ENCODE measurements around the gene PSMC4. TPM values are rescaled to one million over a fixed set of nuclear protein-coding genes. Genes with fewer than 3 reads are reported as not detected.

Gene PSMC4
- total RNA-seq, 4 donors from 2014 or later = 68.9 to 91.4 (median 89.2) TPM

DNA sequence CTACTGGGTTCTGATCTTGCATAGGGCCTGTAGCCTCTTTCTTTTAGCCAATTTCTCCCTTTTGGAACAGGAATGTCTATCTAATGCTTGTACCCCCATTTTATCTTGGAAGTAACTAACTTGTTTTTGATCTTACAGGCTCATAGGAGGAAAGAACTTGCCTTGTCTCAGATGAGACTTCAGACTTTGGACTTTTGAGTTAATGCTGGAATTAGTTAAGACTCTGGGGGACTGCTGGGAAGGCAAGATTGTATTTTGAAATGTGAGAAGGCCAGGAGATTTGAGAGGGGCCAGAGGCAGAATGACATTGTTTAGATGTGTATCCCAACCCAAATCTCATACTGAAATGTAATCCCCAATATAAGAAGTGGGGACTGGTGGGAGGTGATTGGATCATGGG lies 23.4 kb downstream of the PSMC4 start:
- Histone ChIP-seq H3K4me1 (peaks cover 15 to 22% (median 18%) of the 10 kb centered on the region in 4 donors), H3K36me3 (no peaks in the 10 kb centered on the region), H3K27ac (replicated peaks in 1 of 4) (no peak overlapping the region), H3K27me3 (no peaks in the 10 kb centered on the region), H3K9me3 (no peaks in the 10 kb centered on the region), H3K4me3 (no peak overlapping the region)
- TF ChIP-seq POLR2A (IDR thresholded peaks at IDR 0.05; ENCODE audit: low read depth) (no peak), POLR2AphosphoS5 (IDR thresholded peaks at IDR 0.05) (no peak), EP300 (IDR thresholded peaks at IDR 0.05) (no peak)
- TF ChIP-seq, protein P1, sequence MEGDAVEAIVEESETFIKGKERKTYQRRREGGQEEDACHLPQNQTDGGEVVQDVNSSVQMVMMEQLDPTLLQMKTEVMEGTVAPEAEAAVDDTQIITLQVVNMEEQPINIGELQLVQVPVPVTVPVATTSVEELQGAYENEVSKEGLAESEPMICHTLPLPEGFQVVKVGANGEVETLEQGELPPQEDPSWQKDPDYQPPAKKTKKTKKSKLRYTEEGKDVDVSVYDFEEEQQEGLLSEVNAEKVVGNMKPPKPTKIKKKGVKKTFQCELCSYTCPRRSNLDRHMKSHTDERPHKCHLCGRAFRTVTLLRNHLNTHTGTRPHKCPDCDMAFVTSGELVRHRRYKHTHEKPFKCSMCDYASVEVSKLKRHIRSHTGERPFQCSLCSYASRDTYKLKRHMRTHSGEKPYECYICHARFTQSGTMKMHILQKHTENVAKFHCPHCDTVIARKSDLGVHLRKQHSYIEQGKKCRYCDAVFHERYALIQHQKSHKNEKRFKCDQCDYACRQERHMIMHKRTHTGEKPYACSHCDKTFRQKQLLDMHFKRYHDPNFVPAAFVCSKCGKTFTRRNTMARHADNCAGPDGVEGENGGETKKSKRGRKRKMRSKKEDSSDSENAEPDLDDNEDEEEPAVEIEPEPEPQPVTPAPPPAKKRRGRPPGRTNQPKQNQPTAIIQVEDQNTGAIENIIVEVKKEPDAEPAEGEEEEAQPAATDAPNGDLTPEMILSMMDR (IDR thresholded peaks at IDR 0.05) = no peak
- intact Hi-C loops (cut with DNase I) = no loop called here
- DNase-seq (ENCODE audit: extremely low spot score) = no peak

DNA sequence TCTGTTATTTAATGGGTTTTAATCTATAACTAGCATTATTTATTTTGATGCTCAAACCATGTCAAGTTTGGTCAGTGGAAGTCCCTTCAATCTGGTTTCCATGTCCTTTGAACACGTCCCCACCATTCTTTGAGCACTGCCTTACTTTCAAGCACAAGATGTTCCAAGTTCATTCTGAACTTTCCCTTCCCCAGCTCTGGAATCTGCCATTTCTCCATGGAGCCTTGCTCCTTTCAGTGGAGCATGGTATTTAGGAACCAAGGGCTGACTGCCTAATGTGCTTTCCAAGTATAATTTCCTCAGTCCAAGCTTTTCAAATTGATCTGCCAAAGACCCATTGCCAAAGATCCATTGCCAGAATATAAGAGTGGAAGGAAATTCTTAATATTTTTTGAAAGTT lies 24.8 kb downstream of the PSMC4 start:
- TF ChIP-seq, protein P1 (IDR thresholded peaks at IDR 0.05) = no peak
- TF ChIP-seq POLR2A (IDR thresholded peaks at IDR 0.05; ENCODE audit: low read depth) (no peak), POLR2AphosphoS5 (IDR thresholded peaks at IDR 0.05) (no peak), EP300 (IDR thresholded peaks at IDR 0.05) (no peak)
- Histone ChIP-seq H3K9me3 (no peaks in the 10 kb centered on the region), H3K4me3 (peak overlapping the region; percentile 57 to 78 (median 66)), H3K27ac (replicated peaks in 1 of 4) (peak overlapping the region in 1 of 4 donors; percentile 87), H3K4me1 (peaks cover 15 to 22% (median 18%) of the 10 kb centered on the region in 4 donors), H3K27me3 (no peaks in the 10 kb centered on the region), H3K36me3 (peaks cover 0 to 9% (median 4%) of the 10 kb centered on the region in 4 donors)
- no peak for DNase-seq (ENCODE audit: extremely low spot score)
- intact Hi-C loops (cut with DNase I) = no loop called here
- WGBS = 76% methylated on average over 1 of the region's 1 CpG

DNA sequence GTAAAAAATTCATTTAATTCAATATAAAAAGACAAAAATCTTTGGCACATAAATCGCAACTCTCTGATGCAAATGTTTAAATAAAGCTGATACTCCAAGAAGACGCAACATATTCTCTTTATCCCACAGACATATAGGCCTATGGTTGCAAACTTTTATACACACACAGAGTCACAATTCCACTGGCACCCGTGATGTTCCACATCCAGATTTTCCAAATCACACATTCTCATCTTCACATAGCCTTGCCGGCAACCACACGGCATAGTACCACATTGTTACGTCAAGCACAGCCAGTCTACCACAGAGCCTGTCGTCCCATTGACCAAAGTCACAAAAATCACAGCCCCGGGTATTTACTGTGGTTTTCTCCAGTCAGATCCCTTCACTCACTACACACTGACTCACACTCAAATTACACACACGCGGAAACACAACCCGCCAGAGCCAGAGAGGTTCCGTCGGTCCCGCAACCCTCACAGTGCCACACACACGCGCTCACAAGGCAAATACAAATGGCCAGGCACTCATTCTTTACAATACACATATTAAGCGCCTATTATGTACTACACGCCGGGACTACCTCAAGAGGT lies 25.3 kb downstream of the PSMC4 start:
- Histone ChIP-seq H3K9me3 (no peaks in the 10 kb centered on the region), H3K27ac (replicated peaks in 1 of 4) (peak overlapping the region; percentile 78 to 92 (median 88)), H3K27me3 (no peaks in the 10 kb centered on the region), H3K4me3 (peak overlapping the region; percentile 57 to 78 (median 66)), H3K36me3 (peaks cover 0 to 14% (median 4%) of the 10 kb centered on the region in 4 donors), H3K4me1 (peaks cover 15 to 22% (median 18%) of the 10 kb centered on the region in 4 donors)
- DNase-seq (ENCODE audit: extremely low spot score) = no peak
- 10% methylated on average over 19 of the region's 19 CpGs for WGBS
- no peak for TF ChIP-seq POLR2A (IDR thresholded peaks at IDR 0.05; ENCODE audit: low read depth)
- intact Hi-C loops (cut with DNase I) = no loop called here

DNA sequence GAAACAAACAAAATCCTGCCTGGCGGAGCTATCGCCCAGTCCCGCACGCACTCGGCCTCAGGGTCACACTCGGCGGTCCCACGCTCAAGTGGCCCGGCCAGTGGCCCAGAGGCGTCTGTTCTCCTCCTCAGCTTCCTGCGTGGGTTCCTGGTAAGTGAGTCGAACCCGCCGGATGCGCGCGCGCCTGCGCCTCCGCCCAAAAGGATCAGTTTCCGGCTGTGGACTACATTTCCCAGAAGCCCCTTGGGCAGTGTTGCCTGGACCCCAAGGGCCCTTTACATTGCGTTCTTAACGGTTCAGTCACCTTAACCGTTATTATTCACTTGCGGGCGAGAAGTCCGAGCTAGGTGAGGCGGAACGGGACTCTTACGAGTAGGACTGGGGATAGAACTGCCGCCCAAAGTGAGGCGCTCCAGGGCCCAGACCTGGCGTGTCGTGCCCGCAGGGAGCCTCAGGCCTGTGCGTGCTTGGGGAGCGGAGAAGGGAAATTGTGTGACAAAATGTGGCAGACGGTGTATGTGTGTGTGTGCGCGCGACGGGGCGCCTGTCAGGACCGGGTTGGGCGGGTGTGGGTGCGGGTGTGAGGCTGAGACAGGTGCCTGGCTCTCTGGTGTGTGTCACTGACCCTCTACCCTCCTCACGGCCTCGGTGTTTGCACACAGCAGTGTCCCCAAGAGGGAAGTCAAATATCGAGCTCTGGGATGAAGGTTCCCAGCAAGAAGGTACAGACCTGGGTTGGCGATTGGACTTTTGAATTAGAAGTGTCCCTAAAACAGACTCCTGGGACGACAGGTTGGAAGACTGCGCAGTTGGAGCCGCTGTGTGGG lies 26.1 kb downstream of the PSMC4 start, which contains the start of gene ZNF546:
ZNF546 (plus strand) TSS at position 250 of the 827 bp plus-strand sequence. CDS start 1,267 bp downstream, outside the sequence.
- 4% methylated on average over 23 of the region's 53 CpGs for WGBS
- Histone ChIP-seq H3K27me3 (no peaks in the 10 kb centered on the region), H3K4me1 (peaks cover 15 to 22% (median 18%) of the 10 kb centered on the region in 4 donors), H3K4me3 (peak within 1 kb of the TSS; percentile 57 to 78 (median 66)), H3K36me3 (peaks cover 0 to 15% (median 4%) of the 10 kb centered on the region in 4 donors), H3K27ac (replicated peaks in 1 of 4) (peak within 1 kb of the TSS; percentile 78 to 92 (median 88)), H3K9me3 (no peaks in the 10 kb centered on the region)
- peak; percentile 98 for DNase-seq (ENCODE audit: extremely low spot score)
- intact Hi-C loops (cut with DNase I) = no loop called here
- TF ChIP-seq EP300 (IDR thresholded peaks at IDR 0.05) = no peak
- TF ChIP-seq, protein P1 (IDR thresholded peaks at IDR 0.05) = peak in 1 of 3 experiments; percentile 28
- peak; percentile 94 to 98 for TF ChIP-seq POLR2AphosphoS5 (IDR thresholded peaks at IDR 0.05)
- TF ChIP-seq POLR2A (IDR thresholded peaks at IDR 0.05; ENCODE audit: low read depth) = peak; percentile 90

DNA sequence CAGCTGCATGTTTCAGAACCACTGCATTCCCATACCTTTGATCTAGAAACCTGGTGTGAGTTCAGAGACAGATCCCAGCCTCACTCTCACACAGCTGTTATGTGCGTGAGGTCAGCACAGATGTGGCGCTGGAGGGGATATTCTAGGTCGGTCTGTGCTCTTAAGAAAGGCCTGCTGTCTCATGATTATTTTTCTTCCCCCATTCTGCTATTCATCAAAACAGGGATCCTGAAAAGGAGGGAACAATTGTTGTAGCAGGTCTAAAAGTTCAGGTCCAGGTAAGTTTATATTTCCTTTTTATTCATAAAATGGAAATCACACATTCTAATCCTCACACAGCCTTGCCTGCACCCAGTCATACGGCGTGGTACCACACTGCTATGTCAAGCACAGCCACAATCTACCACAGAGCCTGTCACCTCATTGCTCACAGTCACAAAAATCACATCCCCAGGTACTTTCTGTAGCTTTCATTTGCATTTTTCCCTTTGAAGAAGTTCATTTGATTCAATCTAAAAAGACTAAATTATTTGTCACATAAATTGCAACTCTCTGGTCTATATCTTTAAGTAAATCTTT lies 26.8 kb downstream of the PSMC4 start:
- Histone ChIP-seq H3K4me1 (peaks cover 15 to 22% (median 18%) of the 10 kb centered on the region in 4 donors), H3K36me3 (peaks cover 0 to 15% (median 4%) of the 10 kb centered on the region in 4 donors), H3K9me3 (no peaks in the 10 kb centered on the region), H3K4me3 (peak overlapping the region; percentile 57 to 78 (median 66)), H3K27ac (replicated peaks in 1 of 4) (peak overlapping the region; percentile 78 to 92 (median 88)), H3K27me3 (no peaks in the 10 kb centered on the region)
- DNase-seq (ENCODE audit: extremely low spot score) = no peak
- intact Hi-C loops (cut with DNase I) = no loop called here
- WGBS = 78% methylated on average over 5 of the region's 5 CpGs
- TF ChIP-seq POLR2AphosphoS5 (IDR thresholded peaks at IDR 0.05) (no peak), POLR2A (IDR thresholded peaks at IDR 0.05; ENCODE audit: low read depth) (no peak), EP300 (IDR thresholded peaks at IDR 0.05) (no peak)
- TF ChIP-seq, protein P1 (IDR thresholded peaks at IDR 0.05) = no peak
